ENCODE data around the gene FOSL1. TPM values are rescaled to one million over a fixed set of nuclear protein-coding genes. Genes with fewer than 3 reads are reported as not detected.

Gene FOSL1
- polyA plus RNA-seq (ENCODE audit: insufficient read length in 10 of 10), result under 1 TPM in 6 of 10 donors, not detected in 4; 0.22 to 0.64 (median 0.29) TPM
- long read RNA-seq, donor 1, result 0 reads
- long read RNA-seq, donor 2, result 0 reads
- long read RNA-seq, donor 3, result 0 reads
- long read RNA-seq, donor 4, result 0 reads
- long read RNA-seq, donor 5, result 0 reads
- long read RNA-seq, donor 6, partial matches to known transcripts, result 0 of 1 reads
- long read RNA-seq, donor 6, other reads (novel, unspliced or antisense), result 0 of 1 reads
- long read RNA-seq, donor 7, result 0 reads
- long read RNA-seq, donor 8, result 0 reads
- long read RNA-seq, donor 9, result 0 reads

GRCh38 chr11:65900125-65900898 is at the start of gene FOSL1:
Gene FOSL1 (minus strand): TSS chr11:65900388. CDS start chr11:65900339, 49 bp downstream.
- DNase-seq, result peak; percentile 51 to 88 (median 78)

DNA sequence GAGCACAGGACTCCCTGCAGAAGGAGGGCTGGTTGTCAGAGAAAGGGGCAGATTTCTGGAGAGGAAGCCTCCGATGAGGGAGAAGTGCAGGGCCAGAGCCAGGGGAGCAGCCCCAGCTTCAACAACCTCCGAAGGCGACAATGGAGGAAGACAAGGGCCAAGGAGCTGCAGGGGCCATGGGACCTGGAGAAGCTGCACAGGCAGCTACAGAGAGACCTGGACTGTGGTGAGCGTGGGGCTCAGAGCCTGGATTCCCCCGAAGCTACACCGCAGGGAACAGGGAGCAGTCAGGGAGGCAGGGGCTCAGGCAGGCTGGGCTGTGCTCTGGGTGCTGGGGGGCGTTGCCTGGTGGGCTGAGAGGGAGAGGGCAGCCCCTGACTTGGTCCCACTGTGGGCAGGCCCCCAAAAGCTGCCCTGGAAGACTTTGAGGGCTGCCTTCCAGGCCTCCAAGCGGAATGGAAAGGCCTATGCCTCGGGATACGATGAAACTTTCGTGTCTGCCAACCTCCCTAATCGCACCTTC is 47.5 kb upstream of the FOSL1 start:
- DNase-seq, result no peak

GRCh38 chr11:65947133-65947532 is 46.9 kb upstream of the FOSL1 start:
- DNase-seq, result peak in 1 of 3 donors; percentile 33

GRCh38 chr11:65946655-65947054 is 46.5 kb upstream of the FOSL1 start:
- DNase-seq, result no peak

- no peak for DNase-seq
These were observed 45.9 kb upstream of the FOSL1 start for GRCh38 chr11:65945941-65946558.

DNA sequence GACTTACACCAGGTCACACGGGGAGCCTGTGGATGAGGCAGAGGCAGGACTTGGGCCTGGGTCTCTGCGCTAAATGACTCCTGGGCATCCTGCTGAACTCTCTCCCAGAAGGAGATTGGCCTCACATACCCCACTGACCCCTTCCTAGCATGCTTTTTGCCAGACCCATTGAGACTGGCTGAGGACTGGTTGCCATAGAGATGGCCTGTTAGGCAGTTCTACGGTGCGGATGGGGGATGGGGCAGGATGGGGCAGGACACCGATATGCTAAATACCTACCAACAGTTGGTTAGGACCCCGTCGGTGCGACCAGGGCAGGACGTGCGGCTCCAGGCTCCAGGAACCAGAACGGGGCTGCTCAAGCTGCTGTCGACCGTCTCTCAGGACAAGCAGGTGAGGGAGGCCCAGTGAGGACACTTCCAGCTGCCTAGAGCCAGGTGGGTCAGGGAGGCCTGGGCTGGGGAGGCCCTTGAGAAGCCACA is 45.3 kb upstream of the FOSL1 start, which contains the start of gene TSGA10IP:
TSS of gene TSGA10IP (plus strand) at position 51 of the 482 bp plus-strand sequence. CDS start at position 247, 196 bp downstream.
- no peak for DNase-seq

DNA sequence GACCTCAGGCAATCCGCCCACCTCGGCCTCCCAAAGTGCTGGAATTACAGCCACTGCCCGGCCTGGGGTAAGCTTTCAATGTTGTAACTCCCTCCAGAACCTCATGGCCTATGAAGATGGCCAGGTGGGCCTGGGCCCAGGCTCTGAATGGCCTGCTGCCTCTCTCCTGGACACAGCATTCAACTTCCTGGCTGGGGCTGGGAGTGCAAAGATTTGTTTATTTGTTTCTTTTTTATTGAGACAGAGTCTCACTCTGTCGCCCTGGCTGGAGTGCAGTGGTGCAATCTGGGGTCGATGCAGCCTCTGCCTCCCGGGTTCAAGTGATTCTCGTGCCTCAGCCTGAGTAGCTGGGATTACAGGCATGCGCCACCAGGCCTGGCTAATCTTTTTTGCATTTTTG is 44.6 kb upstream of the FOSL1 start:
- no peak for DNase-seq

DNA sequence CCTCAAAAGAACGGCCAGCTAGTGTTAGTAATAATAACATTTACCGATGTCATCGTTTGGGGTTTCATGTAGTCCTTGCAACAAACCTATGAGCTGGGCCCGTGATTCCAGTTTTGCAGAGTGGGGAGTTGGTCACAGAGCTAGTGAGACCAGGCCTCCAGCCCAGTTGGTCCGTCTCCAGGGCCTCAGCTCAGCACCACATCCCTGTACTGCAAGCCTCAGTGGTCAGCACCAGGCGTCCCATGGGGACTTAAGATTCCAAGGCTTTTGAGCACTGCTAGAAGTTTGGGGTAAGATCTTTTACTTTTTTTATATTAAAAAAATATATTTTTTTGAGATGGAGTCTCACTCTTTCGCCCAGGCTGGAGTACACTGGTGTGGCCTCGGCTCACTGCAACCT is 44.0 kb upstream of the FOSL1 start:
- no peak for DNase-seq

DNA sequence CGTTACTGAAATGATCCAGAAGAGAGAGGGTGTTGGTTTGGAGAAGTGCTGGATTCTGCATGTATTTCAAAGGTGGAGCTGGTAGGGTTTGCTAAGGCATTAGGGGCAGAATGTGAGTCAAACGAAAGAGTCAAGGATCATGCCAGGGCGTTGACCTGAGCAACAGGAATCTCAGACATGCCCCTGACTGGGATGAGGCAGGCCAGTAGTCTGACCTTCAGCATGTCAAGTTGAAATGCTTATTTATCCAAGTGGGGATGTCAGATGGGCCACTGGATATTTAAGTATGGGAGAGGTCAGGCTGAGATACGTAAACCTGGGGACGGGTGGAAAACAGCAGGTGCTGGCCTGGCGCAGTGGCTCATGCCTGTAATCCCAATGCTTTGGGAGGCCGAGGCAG is 42.3 kb upstream of the FOSL1 start:
- DNase-seq, result no peak

GRCh38 chr11:65941720-65942310 is 41.6 kb upstream of the FOSL1 start:
- no peak for DNase-seq

DNA sequence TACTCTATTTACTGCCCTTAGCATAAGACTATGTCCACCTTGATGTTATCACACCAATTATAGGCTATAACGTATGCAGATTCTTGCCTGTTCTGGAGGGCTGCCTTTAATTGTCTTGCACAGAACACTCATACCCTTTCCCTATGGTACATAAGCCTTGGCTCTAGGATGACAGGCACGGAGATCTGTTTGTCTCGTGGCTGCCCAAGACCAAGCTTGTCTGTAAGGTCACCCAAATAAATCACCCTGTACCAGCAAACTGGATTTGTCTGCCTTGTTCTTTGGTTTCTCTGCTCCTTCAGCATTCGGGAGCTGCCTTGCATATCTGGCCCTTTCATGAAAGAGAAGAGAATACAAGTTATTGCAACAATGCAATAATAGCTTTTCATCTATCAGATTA is 37.6 kb upstream of the FOSL1 start:
- no peak for DNase-seq

DNA sequence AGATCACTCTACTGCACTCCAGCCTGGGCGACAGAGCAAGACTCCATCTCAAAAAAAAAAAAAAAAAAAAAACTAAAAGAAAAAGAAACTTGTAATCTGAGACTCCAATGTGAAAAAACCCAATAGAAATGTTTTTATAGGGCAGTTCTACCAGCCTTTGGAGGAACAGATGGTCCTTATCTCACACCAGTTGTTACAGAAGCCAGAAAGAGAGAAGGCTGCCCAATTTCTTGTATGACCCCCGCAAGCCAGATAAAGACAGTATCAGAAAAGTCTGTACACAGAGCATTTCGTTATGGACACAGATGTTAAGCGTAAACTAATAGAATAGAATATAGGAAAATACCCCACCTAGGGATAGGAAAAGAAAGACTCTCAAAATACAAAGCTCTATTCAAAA is 33.8 kb upstream of the FOSL1 start:
- DNase-seq, result no peak

DNA sequence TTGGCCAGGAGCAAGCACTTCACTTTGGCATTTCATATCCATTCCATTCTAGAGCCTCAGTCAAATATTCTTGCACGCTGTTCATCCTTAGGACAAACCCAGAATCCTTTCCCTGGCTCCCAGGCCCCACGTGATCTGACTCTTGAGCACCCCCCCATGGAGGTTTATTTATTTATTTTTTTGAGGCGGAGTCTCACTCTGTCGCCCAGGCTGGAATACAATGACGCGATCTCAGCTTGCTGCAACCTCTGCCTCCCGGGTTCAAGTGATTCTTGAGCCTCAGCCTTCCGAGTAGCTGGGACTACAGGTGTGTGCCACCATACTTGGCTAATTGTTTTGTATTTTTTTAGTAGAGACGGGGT is 32.4 kb upstream of the FOSL1 start:
- DNase-seq, result no peak

DNA sequence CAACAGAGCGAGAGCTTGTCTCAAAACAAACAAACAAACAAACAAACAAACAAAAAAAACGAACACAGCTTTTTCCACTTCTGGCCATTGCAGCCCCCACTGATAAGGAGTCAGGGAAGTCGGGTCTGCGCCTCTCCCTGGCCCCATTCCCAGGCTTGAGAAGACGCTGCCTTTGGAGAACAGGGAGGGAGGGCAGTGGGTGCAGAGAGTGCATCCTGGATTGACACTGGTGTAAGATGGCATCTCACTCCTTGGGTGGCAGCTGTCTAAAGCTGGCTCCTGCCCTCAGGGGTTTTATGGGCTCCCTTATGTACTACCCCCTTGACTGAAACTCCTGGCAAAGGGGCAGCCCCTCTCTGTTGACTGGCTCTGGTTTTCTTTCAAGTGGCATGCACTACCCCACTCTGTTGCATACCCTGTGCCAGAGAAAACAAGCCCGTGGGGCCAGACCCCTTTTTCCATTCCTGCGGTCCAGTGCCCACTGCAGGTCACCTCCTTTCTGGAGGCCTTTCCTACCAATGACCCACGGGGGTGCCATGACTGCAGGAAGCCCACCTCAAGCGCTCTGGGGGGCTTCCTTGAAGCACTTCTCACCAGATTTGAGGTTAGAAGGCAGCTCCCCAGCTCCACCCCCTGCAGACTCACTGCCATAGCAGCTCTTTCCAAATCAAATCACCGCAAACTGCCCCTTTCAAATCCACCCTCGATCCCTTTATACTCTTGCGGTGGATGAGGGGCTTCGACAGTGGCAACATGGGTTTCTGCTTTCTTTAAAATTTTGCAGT is 31.8 kb upstream of the FOSL1 start:
- no peak for DNase-seq

GRCh38 chr11:65928667-65929066 is 28.5 kb upstream of the FOSL1 start:
- no peak for DNase-seq

GRCh38 chr11:65927904-65928397 is 27.8 kb upstream of the FOSL1 start:
- DNase-seq, result no peak

DNA sequence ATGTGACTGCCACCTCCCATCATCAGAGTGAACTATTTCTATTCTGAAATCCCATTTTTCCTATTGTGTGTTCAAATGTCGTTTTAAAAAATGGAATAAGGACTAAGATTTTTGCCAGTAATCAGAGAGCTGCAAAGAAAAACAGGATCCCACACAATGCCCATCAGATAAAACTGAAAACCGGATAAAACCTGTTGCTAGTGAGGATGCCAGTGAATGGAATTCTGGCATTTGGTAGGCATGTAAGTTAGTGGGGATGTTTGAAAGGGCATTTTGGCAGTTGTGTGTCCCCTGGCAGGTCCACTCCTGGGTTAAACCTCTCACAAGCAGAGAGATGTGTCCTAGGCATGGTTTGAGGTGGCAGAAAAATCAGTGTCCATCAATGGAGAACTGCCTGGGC is 25.2 kb upstream of the FOSL1 start:
- no peak for DNase-seq

DNA sequence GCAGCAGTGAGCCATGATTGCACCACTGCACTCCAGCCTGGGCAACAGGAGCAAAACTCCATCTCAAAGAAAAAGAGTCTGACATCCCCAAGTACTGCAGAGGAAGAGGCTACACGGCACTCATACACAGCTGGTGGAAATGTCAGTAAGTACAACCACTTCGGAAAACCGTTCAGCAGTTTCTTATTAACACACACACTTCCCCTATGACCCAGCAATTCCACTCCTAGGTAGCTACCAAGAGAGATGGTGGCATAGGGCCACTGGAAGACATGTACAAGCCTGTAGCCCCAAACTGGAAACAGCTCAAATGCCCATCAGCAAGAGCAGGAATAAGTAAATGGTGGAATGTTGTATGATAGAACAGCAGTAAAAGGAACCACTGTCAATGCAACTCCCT is 22.4 kb upstream of the FOSL1 start:
- DNase-seq, result no peak

DNA sequence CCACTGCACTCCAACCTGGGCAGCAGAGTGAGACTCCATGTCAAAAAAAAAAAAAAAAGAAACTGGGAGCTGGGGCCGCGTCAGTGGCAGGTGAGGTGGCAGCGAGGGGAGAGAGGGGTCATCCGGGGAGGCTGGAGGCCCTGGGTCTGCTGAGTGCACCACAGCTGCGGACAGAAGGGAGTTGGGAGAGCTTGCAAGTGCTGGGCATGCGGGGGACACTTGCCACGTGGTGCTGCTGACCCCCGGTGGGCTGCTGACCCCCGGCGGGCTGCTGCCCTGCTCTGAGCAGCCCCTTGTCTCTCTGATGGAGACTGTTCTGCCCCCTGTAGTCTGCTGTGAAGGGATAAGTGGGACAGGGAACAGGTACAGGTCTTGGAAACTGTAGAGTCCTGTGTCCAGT is 21.7 kb upstream of the FOSL1 start:
- DNase-seq, result no peak

GRCh38 chr11:65921033-65921555 is 20.9 kb upstream of the FOSL1 start:
- DNase-seq, result no peak

- no peak for DNase-seq
These were observed 20.2 kb upstream of the FOSL1 start for GRCh38 chr11:65920372-65920802.
